Epithelial cell of esophagus (primary cell): ENCODE results near the gene SPPL2B.
A peak's percentile ranks its signal among the peaks of the same experiment; 100 is the strongest.

ENCODE experiments used
- DNase-seq: peaks from one replicate; pipeline ENCODE4 v3.0.0; 2010; ENCODE audit warnings: low read depth
- H3K4me3 ChIP-seq: 2 replicates; pipeline ENCODE4 v1.5.1; 2011; ENCODE audit warnings: mild to moderate bottlenecking, low read length, control low read depth
- CTCF ChIP-seq: IDR thresholded peaks from 2 replicates; pipeline ENCODE4 v1.5.1; 2011; ENCODE audit warnings: low read depth, mild to moderate bottlenecking, low read length, control low read depth, inconsistent platforms; ENCODE audit not compliant: insufficient read depth; ENCODE audit errors: missing control alignments

Gene SPPL2B

DNA sequence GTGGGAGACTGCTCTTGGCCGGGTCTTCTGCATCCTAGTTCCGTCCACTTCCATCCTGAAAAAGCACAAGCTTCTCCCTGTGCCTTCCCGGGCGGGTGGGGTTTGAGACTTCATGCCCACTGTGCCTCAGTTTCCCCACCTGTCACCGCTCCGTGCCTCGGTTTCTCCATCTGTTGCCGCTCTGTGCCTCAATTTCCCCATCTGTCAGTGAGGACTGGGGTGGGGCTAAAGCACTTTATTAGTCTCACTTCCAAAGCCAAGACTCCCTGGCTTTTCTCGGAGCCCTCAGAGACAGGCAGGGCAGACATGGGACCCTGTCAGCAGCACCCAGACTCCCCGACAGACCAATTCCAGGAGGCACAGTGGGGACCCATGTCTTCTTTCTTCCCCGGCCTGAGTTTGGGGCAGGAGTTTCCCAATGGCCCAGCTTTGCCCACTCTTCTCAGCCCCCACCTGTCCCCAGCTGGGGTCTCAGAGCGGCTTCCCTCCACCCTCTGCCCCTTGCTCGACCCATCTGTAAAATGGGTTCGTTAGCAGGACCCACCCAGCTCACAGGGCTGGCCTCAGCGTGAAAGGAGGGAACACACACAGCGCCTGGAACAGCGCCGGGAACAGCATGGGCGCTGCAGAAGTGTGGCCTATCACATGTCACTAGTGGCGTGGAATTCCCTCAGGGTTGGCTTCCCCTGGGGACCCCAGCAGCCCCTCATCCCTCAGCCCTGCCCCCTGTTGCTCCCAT lies 41.9 kb upstream of the SPPL2B start:
- no peak for DNase-seq
- H3K4me3 ChIP-seq, result no peak overlapping the region
- TF ChIP-seq CTCF, result no peak

- no peak overlapping the region for H3K4me3 ChIP-seq
- no peak for DNase-seq
- no peak for TF ChIP-seq CTCF
These were observed 40.7 kb upstream of the SPPL2B start for GRCh38 chr19:2287585-2288337.

GRCh38 chr19:2288338-2288817 lies 40.1 kb upstream of the SPPL2B start:
- DNase-seq, result no peak
- TF ChIP-seq CTCF, result no peak
- H3K4me3 ChIP-seq, result no peak overlapping the region

GRCh38 chr19:2288818-2289713 lies 39.4 kb upstream of the SPPL2B start:
- no peak for TF ChIP-seq CTCF
- no peak overlapping the region for H3K4me3 ChIP-seq
- no peak for DNase-seq

DNA sequence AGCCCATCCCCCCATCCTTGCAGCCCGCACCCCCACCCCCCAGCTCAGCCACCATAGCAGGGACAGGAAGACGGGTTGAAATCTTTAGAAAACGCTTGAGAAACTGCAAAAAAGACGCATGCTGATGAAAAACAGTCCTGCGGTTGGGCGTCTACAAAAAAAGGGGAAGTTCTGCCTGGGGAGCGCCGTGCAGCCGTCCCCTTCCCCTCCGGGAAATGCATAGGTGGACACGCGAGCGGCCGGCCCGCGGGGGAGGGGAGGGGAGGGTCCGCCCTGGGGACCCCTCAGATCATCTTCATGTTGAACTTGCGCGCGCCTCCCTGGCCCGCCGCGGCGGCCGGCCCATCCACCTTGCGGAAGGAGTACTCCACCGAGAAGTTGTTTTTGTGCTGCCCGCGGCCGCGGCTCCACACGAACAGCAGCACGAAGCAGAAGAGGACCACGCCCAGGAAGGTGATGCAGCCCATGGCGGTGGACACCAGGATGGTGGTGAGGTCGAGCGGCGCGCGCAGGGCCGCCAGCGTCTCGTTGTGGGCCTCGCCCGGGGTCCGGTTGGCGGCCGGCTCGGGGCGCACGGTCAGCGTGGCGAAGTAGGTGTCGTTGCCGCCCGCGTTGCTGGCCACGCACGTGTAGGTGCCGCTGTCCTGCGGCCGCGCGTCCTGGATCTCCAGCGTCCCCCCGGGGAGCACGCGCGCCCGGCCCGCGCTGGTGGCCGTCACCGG lies 38.6 kb upstream of the SPPL2B start:
- TF ChIP-seq CTCF, result no peak
- DNase-seq, result peak; percentile 43
- no peak overlapping the region for H3K4me3 ChIP-seq
